Activated T-helper 1 cell treated with anti-CD3 and anti-CD28 coated beads, Interleukin-12 subunit alpha, Interleukin-12 subunit beta, Interleukin-2, Interleukin-4 antibody, amounts not matched to agents 30 ng/mL and 10 ng/mL and 1 ng/mL, durations not matched to agents 14 hours and 24 hours and 36 hours (primary cell): Measurements from ENCODE around the gene TRIP13. TPM values are rescaled to one million over a fixed set of nuclear protein-coding genes. Genes with fewer than 3 reads are reported as not detected.

ENCODE experiments used
- DNase-seq: peaks from one replicate; pipeline ENCODE4 v3.0.0; 2021; ENCODE audit warnings: low spot score
- H3K27ac Mint-ChIP-seq: one replicate; pipeline ENCODE4 v1.8.0; 2021; ENCODE audit warnings: mild to moderate bottlenecking, mixed read lengths
- H3K27me3 Mint-ChIP-seq: one replicate; pipeline ENCODE4 v1.8.0; 2022; ENCODE audit warnings: mild to moderate bottlenecking, moderate library complexity, mixed read lengths; ENCODE audit not compliant: insufficient read depth
- H3K36me3 Mint-ChIP-seq: one replicate; pipeline ENCODE4 v1.8.0; 2021; ENCODE audit warnings: low read depth, mixed read lengths
- H3K4me1 Mint-ChIP-seq: one replicate; pipeline ENCODE4 v1.8.0; 2021; ENCODE audit warnings: low read depth, mixed read lengths
- H3K4me3 Mint-ChIP-seq: one replicate; pipeline ENCODE4 v1.8.0; 2021; ENCODE audit warnings: mild to moderate bottlenecking, moderate library complexity, mixed read lengths
- H3K9me3 Mint-ChIP-seq: one replicate; pipeline ENCODE4 v1.8.0; 2021; ENCODE audit warnings: mixed read lengths
- intact Hi-C: fragments of 100-400 bp; cut with micrococcal nuclease; formaldehyde crosslinking; loops from one replicate; pipeline ENCODE4 v1.15.1; 2024
- total RNA-seq: library from RNA; stranded (reverse); gene quantifications from 2 replicates; pipeline ENCODE4 v1.2.3, GENCODE V29; 2022

The TRIP13 gene
- total RNA-seq, 1 donor from 2014 or later = 37.2 TPM

DNA sequence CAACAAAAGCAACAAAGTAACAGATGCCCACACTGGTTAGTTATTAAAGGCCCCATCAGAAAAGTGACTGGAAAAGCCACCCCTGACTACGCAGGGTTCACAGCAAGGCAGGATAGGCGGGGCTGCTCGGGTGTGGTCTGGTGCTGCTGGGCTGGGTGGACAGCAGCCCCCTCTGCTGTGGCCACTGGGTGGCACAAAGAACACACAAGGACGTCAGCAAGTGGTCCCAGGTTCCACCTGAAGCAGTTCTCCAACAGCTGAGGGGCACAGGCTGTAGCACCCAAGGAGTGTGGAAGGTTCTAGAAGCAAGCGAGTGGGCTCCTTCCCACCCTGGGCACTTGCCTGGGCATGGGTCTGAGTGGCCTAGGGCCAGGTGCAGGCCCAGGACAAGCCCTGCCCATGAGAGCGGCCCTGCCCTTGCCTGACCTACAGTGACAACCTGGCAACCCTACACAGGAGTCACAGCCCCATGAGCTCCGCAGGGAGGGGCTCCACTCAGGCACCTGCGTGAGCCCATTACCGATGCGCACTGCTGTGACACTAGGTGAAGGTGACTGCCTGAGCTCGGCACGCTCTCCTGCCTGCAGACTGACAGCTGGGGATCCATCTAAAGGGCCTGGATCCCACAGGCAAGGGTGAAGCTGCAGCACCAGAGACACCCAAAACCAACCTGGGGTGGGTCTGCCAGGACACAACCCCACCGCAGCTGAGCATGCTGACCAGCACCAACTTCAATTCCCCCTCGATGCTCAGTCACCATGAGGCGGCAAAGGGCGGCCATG, 8.1 kb upstream of the TRIP13 start:
- no peak overlapping the region for H3K4me3 Mint-ChIP-seq
- no peak overlapping the region for H3K27ac Mint-ChIP-seq
- intact Hi-C loops = no loop called here
- no peak for DNase-seq
- peaks cover 80% of the 10 kb centered on the region for H3K36me3 Mint-ChIP-seq
- H3K9me3 Mint-ChIP-seq = peaks cover 12% of the 10 kb centered on the region
- peaks cover 24% of the 10 kb centered on the region for H3K4me1 Mint-ChIP-seq
- no peaks in the 10 kb centered on the region for H3K27me3 Mint-ChIP-seq

DNA sequence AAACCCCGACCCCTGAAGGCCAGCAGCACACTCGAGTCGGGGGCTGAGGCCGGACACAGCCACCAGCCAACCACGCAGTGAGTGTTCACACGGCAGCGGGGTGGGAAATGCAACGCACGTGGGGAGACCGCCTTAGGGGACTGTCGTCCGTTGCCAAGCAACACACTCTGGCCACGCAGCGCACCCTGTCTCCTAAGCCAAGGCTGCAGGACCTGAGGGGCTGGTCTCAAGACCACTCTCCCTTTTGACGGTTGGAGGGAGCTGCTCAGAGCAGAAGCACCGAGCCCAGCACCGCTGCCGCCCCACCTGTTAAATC, 7.6 kb upstream of the TRIP13 start:
- no peak overlapping the region for H3K27ac Mint-ChIP-seq
- no peaks in the 10 kb centered on the region for H3K27me3 Mint-ChIP-seq
- peaks cover 12% of the 10 kb centered on the region for H3K9me3 Mint-ChIP-seq
- H3K4me1 Mint-ChIP-seq = peaks cover 26% of the 10 kb centered on the region
- H3K4me3 Mint-ChIP-seq = no peak overlapping the region
- peaks cover 84% of the 10 kb centered on the region for H3K36me3 Mint-ChIP-seq
- DNase-seq = no peak
- intact Hi-C loops = no loop called here

DNA sequence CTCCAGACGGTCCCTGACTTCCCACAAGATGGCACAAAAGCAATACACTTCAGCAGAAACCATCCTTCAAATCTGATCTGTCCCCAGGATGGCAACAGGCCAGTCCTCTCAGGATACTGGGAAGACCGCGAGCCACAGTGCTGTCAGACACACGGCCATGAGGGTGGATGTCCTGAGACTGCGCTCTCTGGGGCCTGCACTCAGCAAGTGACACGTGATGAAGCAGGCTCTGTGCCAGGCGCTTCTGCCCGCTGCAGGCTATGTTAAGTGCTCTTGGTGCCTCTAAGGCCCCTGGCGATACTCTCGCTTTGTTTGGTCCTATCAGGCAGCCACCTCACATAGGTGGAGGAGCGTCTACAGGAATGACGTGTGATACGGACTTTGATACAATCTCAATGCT, 7.2 kb upstream of the TRIP13 start:
- H3K36me3 Mint-ChIP-seq = peaks cover 84% of the 10 kb centered on the region
- H3K4me3 Mint-ChIP-seq = no peak overlapping the region
- no peak overlapping the region for H3K27ac Mint-ChIP-seq
- peaks cover 12% of the 10 kb centered on the region for H3K9me3 Mint-ChIP-seq
- intact Hi-C loops = no loop called here
- no peak for DNase-seq
- peaks cover 26% of the 10 kb centered on the region for H3K4me1 Mint-ChIP-seq
- H3K27me3 Mint-ChIP-seq = no peaks in the 10 kb centered on the region

DNA sequence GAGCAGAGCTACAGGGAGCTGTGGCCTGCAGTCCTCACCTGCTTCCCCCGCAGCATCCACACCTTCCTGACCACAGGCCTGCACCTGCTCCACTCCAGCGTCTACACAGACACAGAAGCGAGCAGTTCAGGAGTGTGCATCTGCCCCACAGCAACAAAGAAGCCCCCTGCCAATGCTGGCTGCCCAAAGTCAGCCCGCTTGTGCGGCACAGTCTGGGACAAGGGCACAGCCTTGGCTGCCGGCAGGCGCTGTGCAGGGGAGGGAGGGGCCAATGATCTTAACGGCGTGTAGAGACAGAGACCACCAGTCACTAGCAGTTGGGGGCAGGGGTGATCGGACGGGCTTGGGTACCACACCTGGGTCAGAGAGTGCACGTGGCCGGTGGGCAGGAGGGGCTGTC, 6.6 kb upstream of the TRIP13 start:
- H3K36me3 Mint-ChIP-seq = peaks cover 81% of the 10 kb centered on the region
- peaks cover 26% of the 10 kb centered on the region for H3K4me1 Mint-ChIP-seq
- H3K27me3 Mint-ChIP-seq = no peaks in the 10 kb centered on the region
- peaks cover 12% of the 10 kb centered on the region for H3K9me3 Mint-ChIP-seq
- no peak overlapping the region for H3K4me3 Mint-ChIP-seq
- intact Hi-C loops = no loop called here
- H3K27ac Mint-ChIP-seq = no peak overlapping the region
- no peak for DNase-seq

DNA sequence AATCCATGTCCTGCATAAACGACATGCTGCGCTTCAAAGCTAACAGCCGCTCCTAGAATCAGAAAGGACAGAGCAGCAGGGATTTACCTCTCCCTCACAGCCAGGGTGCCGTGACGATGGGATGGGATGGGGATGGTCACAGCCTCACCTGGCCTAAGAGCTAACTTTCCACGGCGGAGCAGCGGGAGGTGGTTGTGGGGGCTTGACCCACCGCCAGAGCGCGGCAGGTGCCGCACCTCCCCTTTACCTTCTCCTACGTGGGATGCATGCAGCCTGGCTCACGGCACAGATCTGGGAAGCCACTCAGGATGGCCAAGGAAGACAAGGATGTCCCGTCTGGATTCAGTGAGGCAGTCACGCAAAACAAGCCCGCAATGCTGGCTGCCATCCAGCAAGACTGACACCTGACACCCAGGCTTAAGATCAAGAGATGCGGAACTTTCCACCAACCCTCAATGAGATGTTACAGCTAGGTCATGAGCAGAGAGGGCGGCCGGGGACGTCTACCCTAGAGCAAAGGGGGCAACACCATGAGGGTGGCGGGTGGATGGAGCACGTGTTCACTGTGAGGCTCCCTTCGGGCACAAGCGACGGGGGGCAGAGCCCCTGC, 5.9 kb upstream of the TRIP13 start:
- H3K4me3 Mint-ChIP-seq = no peak overlapping the region
- H3K9me3 Mint-ChIP-seq = peaks cover 12% of the 10 kb centered on the region
- peaks cover 80% of the 10 kb centered on the region for H3K36me3 Mint-ChIP-seq
- H3K4me1 Mint-ChIP-seq = peaks cover 32% of the 10 kb centered on the region
- no peak for DNase-seq
- intact Hi-C loops = no loop called here
- H3K27ac Mint-ChIP-seq = no peak overlapping the region
- no peaks in the 10 kb centered on the region for H3K27me3 Mint-ChIP-seq

DNA sequence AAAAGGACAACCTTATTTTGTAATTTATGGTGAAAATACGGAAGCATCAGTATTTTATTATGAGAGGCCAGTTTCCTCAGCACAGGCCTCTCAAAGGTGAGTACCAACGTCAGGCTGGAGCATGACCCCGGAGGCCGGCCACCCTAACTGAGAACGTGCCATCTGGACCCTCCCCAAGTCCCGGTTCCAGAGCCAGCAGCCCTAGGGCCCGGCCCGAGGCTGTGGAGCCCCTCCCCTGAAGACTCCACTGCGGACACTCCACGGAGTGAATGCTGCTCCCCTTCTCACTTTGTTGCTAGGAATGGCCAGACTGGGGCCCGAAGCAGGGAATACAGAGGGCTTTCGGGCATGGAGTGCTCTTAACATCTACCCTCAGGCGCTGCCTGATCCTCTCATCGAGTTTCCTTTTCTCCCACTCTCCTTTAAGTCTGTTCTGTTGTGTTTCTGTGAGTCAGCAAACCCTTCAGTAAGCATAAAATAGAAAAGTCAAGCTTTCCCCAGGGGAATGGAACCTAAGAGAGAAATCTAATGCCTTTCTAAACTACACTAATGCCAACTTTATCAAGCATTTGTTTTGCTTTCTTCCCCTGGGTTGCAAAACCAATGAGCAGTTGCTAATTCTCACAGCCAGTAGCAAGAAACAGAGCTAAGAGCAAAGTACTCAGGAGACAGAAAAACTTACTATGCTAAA, 4.6 kb upstream of the TRIP13 start:
- H3K27ac Mint-ChIP-seq = no peak overlapping the region
- H3K36me3 Mint-ChIP-seq = peaks cover 67% of the 10 kb centered on the region
- H3K9me3 Mint-ChIP-seq = peaks cover under 1% of the 10 kb centered on the region
- peaks cover 21% of the 10 kb centered on the region for H3K4me1 Mint-ChIP-seq
- H3K4me3 Mint-ChIP-seq = no peak overlapping the region
- intact Hi-C loops = no loop called here
- DNase-seq = no peak
- no peaks in the 10 kb centered on the region for H3K27me3 Mint-ChIP-seq

DNA sequence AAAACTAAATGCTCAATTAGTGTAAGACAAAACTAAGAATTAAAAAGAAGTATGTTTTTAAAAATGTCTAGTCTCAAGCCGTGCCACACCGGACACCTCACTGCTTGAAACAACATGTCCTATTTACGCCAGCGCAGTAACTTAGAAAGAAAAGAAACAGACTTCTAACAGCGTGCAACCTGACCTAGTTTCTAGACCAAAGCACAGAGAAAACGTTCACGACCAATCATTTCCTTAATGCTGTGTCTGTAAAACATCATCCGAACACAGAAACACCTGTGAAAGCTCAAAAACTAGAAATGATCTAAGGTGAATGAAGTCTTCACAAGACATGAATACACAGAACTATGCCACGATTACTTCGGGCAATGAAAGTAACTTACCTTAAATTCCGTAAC, 4.0 kb upstream of the TRIP13 start:
- H3K4me3 Mint-ChIP-seq = no peak overlapping the region
- H3K27me3 Mint-ChIP-seq = no peaks in the 10 kb centered on the region
- no peak for DNase-seq
- H3K36me3 Mint-ChIP-seq = peaks cover 61% of the 10 kb centered on the region
- intact Hi-C loops = no loop called here
- H3K9me3 Mint-ChIP-seq = no peaks in the 10 kb centered on the region
- no peak overlapping the region for H3K27ac Mint-ChIP-seq
- peaks cover 19% of the 10 kb centered on the region for H3K4me1 Mint-ChIP-seq

DNA sequence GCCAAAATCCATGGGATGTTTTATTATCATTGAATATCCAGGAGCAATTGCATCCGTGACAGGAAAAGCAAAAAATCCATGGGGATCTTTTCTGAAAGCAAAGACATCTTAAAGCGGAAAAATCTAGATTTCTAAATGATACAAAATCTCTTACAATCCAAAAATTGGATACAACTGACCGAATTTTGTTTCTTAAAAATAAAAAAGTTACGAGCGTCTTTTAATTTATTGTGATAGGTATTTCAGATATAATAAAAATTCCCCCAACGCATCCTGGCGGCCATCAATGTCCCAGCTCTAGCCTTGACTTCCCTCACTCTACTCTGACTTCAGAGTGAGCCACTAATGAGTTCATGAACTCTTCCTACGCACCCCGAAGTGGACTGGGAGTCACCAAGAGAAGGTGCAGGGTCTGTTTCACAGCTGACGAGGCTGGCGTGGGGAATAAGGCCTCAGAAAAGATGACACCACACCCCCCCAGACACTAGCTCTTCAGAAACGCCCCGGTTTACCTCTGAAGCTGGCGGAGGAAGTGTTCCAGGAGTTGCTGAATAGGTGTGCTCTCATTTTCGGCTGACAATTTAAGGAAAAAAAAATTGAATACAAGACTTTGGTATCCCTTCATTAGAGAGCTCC, 3.5 kb upstream of the TRIP13 start:
- no peak for DNase-seq
- Mint-ChIP-seq H3K27ac (peak overlapping the region; percentile 29), H3K36me3 (peaks cover 56% of the 10 kb centered on the region), H3K27me3 (no peaks in the 10 kb centered on the region), H3K4me3 (peak overlapping the region; percentile 39), H3K4me1 (peaks cover 25% of the 10 kb centered on the region), H3K9me3 (no peaks in the 10 kb centered on the region)
- intact Hi-C loops = no loop called here

DNA sequence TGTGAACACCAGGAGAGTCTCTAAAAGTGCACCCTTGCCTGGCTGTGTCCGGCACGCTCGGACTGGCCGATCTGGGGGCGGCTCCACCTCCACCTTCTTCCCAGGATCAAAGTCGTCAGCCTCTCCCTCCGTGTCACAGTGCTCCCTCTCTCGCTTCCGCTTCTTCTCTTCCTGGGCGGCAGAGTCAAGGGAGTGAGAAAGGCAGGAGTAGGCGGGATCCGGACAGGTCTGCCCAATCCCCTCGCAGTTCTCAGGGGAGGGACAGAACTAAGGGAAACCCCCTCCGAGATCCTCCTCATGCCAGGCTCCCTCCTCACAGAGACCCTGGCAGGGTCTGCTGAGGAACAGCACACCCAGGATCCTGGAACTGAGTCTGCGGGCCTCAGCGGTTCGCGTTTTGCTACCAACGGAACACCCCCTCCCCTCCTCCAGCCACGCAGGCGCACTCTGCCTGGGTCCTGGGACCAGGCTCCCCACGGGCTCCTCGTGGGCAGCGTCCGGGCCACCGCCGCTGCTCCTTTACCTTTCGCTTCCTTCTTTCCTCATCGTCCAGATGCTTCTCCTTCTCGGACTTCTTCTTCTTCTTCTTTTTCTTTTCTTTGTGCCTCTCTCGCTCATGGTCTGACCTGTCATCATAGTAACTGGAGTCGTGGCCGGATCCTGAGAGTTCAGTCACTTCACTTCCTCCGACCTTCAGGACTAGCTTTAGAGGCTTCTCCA, 1.4 kb upstream of the TRIP13 start:
- peak overlapping the region; percentile 92 for H3K4me3 Mint-ChIP-seq
- H3K27ac Mint-ChIP-seq = peak overlapping the region; percentile 90
- H3K4me1 Mint-ChIP-seq = peaks cover 26% of the 10 kb centered on the region
- intact Hi-C loops = loop anchor here (5.0 to 10.0 kb wide), 5 partner anchors 109 to 904 kb away; partner anchors contain the start of genes MRPL36, TPPP and ZDHHC11B
- no peaks in the 10 kb centered on the region for H3K27me3 Mint-ChIP-seq
- H3K36me3 Mint-ChIP-seq = peaks cover 52% of the 10 kb centered on the region
- H3K9me3 Mint-ChIP-seq = no peaks in the 10 kb centered on the region
- DNase-seq = no peak

DNA sequence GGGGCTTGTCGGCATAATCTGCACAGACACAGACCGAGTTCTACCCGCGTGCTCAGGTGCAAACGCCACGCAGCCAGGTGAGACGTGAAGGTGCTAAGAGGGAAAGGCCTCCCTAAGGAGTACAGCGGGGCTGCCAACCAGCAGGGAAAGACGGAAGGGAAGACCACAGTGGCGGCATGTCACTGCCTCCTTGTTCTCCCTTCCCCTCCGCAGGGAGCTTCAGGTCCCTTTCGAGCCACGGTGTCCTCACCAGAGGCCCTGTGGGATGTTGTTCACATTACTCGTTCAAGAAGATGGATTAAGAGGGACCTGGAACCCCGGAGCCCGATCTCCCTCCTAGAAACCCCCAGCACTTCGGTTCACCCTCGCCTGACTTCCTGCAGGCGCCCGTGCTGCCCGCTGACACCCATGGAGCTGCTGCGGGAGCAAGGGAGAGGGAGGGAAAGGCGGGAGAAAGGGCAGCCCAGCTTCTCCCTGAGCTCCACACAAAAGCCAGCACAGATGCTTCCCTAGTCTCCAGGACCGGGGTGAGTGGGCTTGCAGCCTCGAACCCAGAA, 769 bp upstream of the TRIP13 start:
- intact Hi-C loops = loop anchor here (1.0 to 10.0 kb wide), 6 partner anchors 110 to 903 kb away; partner anchors contain the start of genes CEP72, MRPL36, TPPP and ZDHHC11B
- Mint-ChIP-seq H3K4me1 (peaks cover 26% of the 10 kb centered on the region), H3K27ac (peak overlapping the region; percentile 90), H3K36me3 (peaks cover 49% of the 10 kb centered on the region), H3K9me3 (no peaks in the 10 kb centered on the region), H3K27me3 (no peaks in the 10 kb centered on the region), H3K4me3 (peak overlapping the region; percentile 92)
- no peak for DNase-seq

DNA sequence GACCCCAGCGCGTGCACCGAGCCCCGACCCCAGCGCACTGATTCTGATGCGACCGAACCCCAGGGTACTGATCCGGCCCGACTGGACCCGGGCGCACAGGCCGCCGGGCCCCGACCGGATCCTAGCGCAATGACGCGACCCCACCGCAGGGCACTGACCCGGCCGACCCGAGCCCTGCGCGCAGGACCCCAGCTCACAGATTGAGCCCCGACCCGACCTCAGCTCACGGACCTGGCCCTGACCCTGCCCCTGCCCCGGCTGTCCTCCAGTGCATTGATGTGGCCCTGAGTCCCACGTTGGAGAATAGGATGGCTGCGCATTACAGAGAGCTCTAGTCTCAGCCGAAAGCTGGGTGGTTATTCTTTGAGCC, 438 bp downstream of the TRIP13 start:
- intact Hi-C loops = loop anchor here (5.0 to 10.0 kb wide), 5 partner anchors 111 to 902 kb away; partner anchors contain the start of genes MRPL36, TPPP and ZDHHC11B
- Mint-ChIP-seq H3K27me3 (no peaks in the 10 kb centered on the region), H3K4me1 (peaks cover 26% of the 10 kb centered on the region), H3K4me3 (peak overlapping the region; percentile 84), H3K36me3 (peaks cover 40% of the 10 kb centered on the region), H3K9me3 (no peaks in the 10 kb centered on the region), H3K27ac (peak overlapping the region; percentile 48)
- DNase-seq = no peak

DNA sequence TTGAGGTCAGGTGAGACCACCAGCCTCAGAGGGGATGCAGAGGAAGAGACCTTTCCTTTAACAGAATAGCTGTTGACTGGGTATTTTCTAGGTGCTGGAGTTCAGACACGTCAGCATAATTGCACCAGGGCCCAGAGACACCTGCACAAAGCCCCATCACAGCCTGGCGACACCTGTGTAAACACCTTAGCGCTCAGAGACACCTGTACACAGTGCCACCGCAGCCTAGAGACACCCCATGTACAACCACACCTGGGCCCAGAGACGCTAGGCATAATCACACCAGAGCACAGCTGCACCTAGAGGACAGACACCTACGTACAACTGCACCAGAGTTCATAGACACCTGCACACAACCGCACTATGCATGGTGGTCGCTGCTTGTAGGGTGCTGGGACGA, 1.0 kb downstream of the TRIP13 start:
- intact Hi-C loops = loop anchor here (5.0 to 10.0 kb wide), 5 partner anchors 111 to 901 kb away; partner anchors contain the start of genes MRPL36, TPPP and ZDHHC11B

More for the DNA sequence above, 1.0 kb downstream of the TRIP13 start:
- Mint-ChIP-seq H3K27ac (peak overlapping the region; percentile 48), H3K36me3 (peaks cover 34% of the 10 kb centered on the region), H3K27me3 (no peaks in the 10 kb centered on the region), H3K9me3 (no peaks in the 10 kb centered on the region), H3K4me3 (peak overlapping the region; percentile 84), H3K4me1 (peaks cover 21% of the 10 kb centered on the region)
- no peak for DNase-seq
